ENCODE results near the gene GOSR1. TPM values are rescaled to one million over a fixed set of nuclear protein-coding genes. Genes with fewer than 3 reads are reported as not detected.
"Not testable (repeated sequence)": the region's sequence is repeated elsewhere in the genome, so short reads cannot be mapped to it uniquely, and the experiment has no call there.

The GOSR1 gene
- total RNA-seq, 1 donor from 2014 or later: 53.8 TPM

GRCh38 chr17:30534938-30535921 lies 58.0 kb downstream of the GOSR1 start:
- no peak for DNase-seq (ENCODE audit: low read depth, low spot score)

GRCh38 chr17:30536846-30537245 lies 59.6 kb downstream of the GOSR1 start:
- DNase-seq (ENCODE audit: low read depth, low spot score); H3K4me1 Mint-ChIP-seq; H3K27me3 Mint-ChIP-seq (ENCODE audit: low read depth); H3K27ac Mint-ChIP-seq (ENCODE audit: unreplicated experiment); H3K4me3 Mint-ChIP-seq; H3K9me3 Mint-ChIP-seq; H3K36me3 Mint-ChIP-seq (ENCODE audit: low read depth): not testable (repeated sequence)

More at GRCh38 chr17:30534938-30535921, 58.0 kb downstream of the GOSR1 start:
- TF ChIP-seq CTCF (conservative IDR thresholded peaks at IDR 0.05): no peak
- Mint-ChIP-seq H3K9me3 (peaks cover 3% of the 10 kb centered on the region), H3K4me3 (no peak overlapping the region), H3K27me3 (ENCODE audit: low read depth) (no peaks in the 10 kb centered on the region), H3K36me3 (ENCODE audit: low read depth) (no peaks in the 10 kb centered on the region), H3K4me1 (no peaks in the 10 kb centered on the region), H3K27ac (ENCODE audit: unreplicated experiment) (no peak overlapping the region)

- not testable (repeated sequence) for H3K4me1 Mint-ChIP-seq; H3K27ac Mint-ChIP-seq (ENCODE audit: unreplicated experiment); H3K4me3 Mint-ChIP-seq
Observed at GRCh38 chr17:30537667-30538066, 60.5 kb downstream of the GOSR1 start.

DNA sequence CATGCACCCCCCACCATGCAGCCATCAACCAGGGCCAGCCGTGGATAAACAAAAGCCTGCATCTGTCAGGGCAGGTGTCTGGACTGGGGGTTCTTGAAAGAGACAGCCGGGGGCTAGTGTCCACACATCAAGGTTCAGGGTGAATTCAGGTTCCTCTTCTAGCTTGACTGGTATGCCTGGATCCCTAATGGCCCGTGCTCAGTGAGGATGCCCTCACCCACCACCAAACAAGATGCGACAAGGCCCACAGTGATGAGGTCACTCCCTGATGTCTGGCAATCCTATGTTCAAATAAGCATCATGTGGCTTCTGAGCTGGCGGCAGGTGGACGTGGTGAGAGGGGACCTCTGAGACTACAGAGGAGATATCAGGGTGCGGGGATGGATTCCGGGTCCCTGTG lies 64.6 kb downstream of the GOSR1 start:
- Mint-ChIP-seq H3K4me3 (no peak overlapping the region), H3K27me3 (ENCODE audit: low read depth) (no peaks in the 10 kb centered on the region), H3K9me3 (peaks cover 3% of the 10 kb centered on the region)

More at GRCh38 chr17:30537667-30538066, 60.5 kb downstream of the GOSR1 start:
- not testable (repeated sequence) for H3K36me3 Mint-ChIP-seq (ENCODE audit: low read depth); DNase-seq (ENCODE audit: low read depth, low spot score); H3K9me3 Mint-ChIP-seq; H3K27me3 Mint-ChIP-seq (ENCODE audit: low read depth)

GRCh38 chr17:30543456-30543855 lies 66.2 kb downstream of the GOSR1 start:
- Mint-ChIP-seq H3K4me1 (no peaks in the 10 kb centered on the region), H3K27ac (ENCODE audit: unreplicated experiment) (no peak overlapping the region)

More for the DNA sequence above, 64.6 kb downstream of the GOSR1 start:
- Mint-ChIP-seq H3K4me1 (no peaks in the 10 kb centered on the region), H3K27ac (ENCODE audit: unreplicated experiment) (peak overlapping the region; percentile 86), H3K36me3 (ENCODE audit: low read depth) (no peaks in the 10 kb centered on the region)
- no peak for DNase-seq (ENCODE audit: low read depth, low spot score)
- no peak for TF ChIP-seq CTCF (conservative IDR thresholded peaks at IDR 0.05)

DNA sequence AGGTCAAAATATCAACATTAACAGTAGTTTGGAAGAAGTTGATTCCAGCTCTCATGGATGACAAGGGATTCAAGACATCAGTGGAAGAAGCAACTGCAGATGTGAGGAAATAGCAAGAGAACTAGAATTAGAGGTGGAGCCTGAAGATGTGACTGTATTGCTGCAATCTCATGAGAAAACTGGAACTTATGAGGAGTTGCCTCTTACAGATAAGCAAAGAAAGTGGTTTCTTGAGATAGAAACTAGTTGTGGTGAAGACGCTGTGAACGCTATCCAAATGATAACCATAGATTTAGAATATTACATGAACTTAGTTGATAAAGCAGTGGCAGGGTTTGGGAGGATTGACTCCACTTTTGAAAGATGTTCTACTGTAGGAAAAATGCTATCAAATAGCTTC lies 67.8 kb downstream of the GOSR1 start:
- DNase-seq (ENCODE audit: low read depth, low spot score): no peak
- no peaks in the 10 kb centered on the region for H3K36me3 Mint-ChIP-seq (ENCODE audit: low read depth)
- no peaks in the 10 kb centered on the region for H3K9me3 Mint-ChIP-seq
- no peaks in the 10 kb centered on the region for H3K4me1 Mint-ChIP-seq
- H3K27me3 Mint-ChIP-seq (ENCODE audit: low read depth): no peaks in the 10 kb centered on the region
- no peak for TF ChIP-seq CTCF (conservative IDR thresholded peaks at IDR 0.05)
- H3K27ac Mint-ChIP-seq (ENCODE audit: unreplicated experiment): no peak overlapping the region
- H3K4me3 Mint-ChIP-seq: no peak overlapping the region

More at GRCh38 chr17:30543456-30543855, 66.2 kb downstream of the GOSR1 start:
- Mint-ChIP-seq H3K4me3 (no peak overlapping the region), H3K36me3 (ENCODE audit: low read depth) (no peaks in the 10 kb centered on the region), H3K27me3 (ENCODE audit: low read depth) (no peaks in the 10 kb centered on the region), H3K9me3 (no peaks in the 10 kb centered on the region)
- TF ChIP-seq CTCF (conservative IDR thresholded peaks at IDR 0.05): no peak
- no peak for DNase-seq (ENCODE audit: low read depth, low spot score)
